GM18519 (cell line): Measurements from ENCODE around the gene MX2.

Experiments used
- ATAC-seq: cut with Tn5 transposase; IDR thresholded peaks from one replicate; pipeline ENCODE4 v1.9.1; 2021; ENCODE audit warnings: mild to moderate bottlenecking, moderate library complexity; ENCODE audit not compliant: unreplicated experiment, low FRiP score

Gene MX2

GRCh38 chr21:41378849-41379248 lies 17.0 kb downstream of the MX2 start:
- no peak for ATAC-seq

GRCh38 chr21:41379901-41380300 lies 18.1 kb downstream of the MX2 start:
- ATAC-seq, result no peak

- no peak for ATAC-seq
These were observed 19.9 kb downstream of the MX2 start for GRCh38 chr21:41381731-41382130.

- ATAC-seq, result no peak
These were observed 25.4 kb downstream of the MX2 start for GRCh38 chr21:41387042-41387819.

- ATAC-seq, result no peak
These were observed 26.0 kb downstream of the MX2 start for GRCh38 chr21:41387824-41388223.

GRCh38 chr21:41388259-41388658 lies 26.4 kb downstream of the MX2 start:
- no peak for ATAC-seq

GRCh38 chr21:41390043-41390639 lies 28.3 kb downstream of the MX2 start:
- ATAC-seq, result no peak

- no peak for ATAC-seq
These were observed 32.1 kb downstream of the MX2 start for GRCh38 chr21:41393876-41394465.

- ATAC-seq, result no peak
These were observed 34.8 kb downstream of the MX2 start for GRCh38 chr21:41396558-41397075.

- no peak for ATAC-seq
These were observed 35.7 kb downstream of the MX2 start for GRCh38 chr21:41397471-41397891.

- ATAC-seq, result no peak
These were observed 36.4 kb downstream of the MX2 start for GRCh38 chr21:41398251-41398650.

- ATAC-seq, result no peak
These were observed 37.0 kb downstream of the MX2 start for GRCh38 chr21:41398831-41399230.

GRCh38 chr21:41399246-41399800 lies 37.5 kb downstream of the MX2 start:
- no peak for ATAC-seq

GRCh38 chr21:41402231-41402630 lies 40.4 kb downstream of the MX2 start:
- ATAC-seq, result no peak

GRCh38 chr21:41402796-41403195 lies 41.0 kb downstream of the MX2 start:
- ATAC-seq, result no peak

- ATAC-seq, result no peak
These were observed 41.5 kb downstream of the MX2 start for GRCh38 chr21:41403331-41403730.

GRCh38 chr21:41403966-41404365 lies 42.1 kb downstream of the MX2 start:
- no peak for ATAC-seq

GRCh38 chr21:41405321-41405720 lies 43.5 kb downstream of the MX2 start:
- ATAC-seq, result no peak

- ATAC-seq, result no peak
These were observed 44.5 kb downstream of the MX2 start for GRCh38 chr21:41406340-41406739.

GRCh38 chr21:41407541-41408460 lies 46.0 kb downstream of the MX2 start:
- no peak for ATAC-seq
